Neural cell (in vitro differentiated cells): ENCODE results near the gene VPS13D.

Source experiments
- EP300 ChIP-seq: fragments of 450-650 bp; conservative IDR thresholded peaks from 2 replicates; pipeline ENCODE4 v1.6.1; 2014; ENCODE audit warnings: antibody characterized with exemption, mild to moderate bottlenecking, moderate library complexity; ENCODE audit not compliant: poor library complexity, severe bottlenecking
- EZH2 ChIP-seq: fragments of 200-600, 300-800 bp; shearing (Covaris generic), sonication (generic); IDR thresholded peaks from 2 replicates; pipeline ENCODE4 v1.6.1; 2014; ENCODE audit warnings: antibody characterized with exemption, low read length, borderline replicate concordance, mild to moderate bottlenecking; ENCODE audit not compliant: insufficient read depth, poor library complexity, severe bottlenecking
- POLR2AphosphoS5 ChIP-seq: IDR thresholded peaks from 2 replicates; pipeline ENCODE4 v1.6.1; 2012
- RAD21 ChIP-seq: fragments of 450-650 bp; conservative IDR thresholded peaks from 2 replicates; pipeline ENCODE4 v1.6.1; 2014; ENCODE audit warnings: antibody characterized with exemption, mild to moderate bottlenecking, moderate library complexity
- TAF1 ChIP-seq: IDR thresholded peaks from 2 replicates; pipeline ENCODE4 v1.6.1; 2012; ENCODE audit warnings: low read depth
- TF ChIP-seq, protein P1 (sequence below): fragments of 450-650 bp; IDR thresholded peaks from 2 replicates; pipeline ENCODE4 v1.5.1; 2014; ENCODE audit warnings: antibody characterized with exemption, mild to moderate bottlenecking, moderate library complexity; ENCODE audit not compliant: poor library complexity, severe bottlenecking
- TF ChIP-seq, protein P2 (sequence below): IDR thresholded peaks from 2 replicates; pipeline ENCODE4 v1.6.1; 2012; ENCODE audit warnings: borderline replicate concordance

DNA sequence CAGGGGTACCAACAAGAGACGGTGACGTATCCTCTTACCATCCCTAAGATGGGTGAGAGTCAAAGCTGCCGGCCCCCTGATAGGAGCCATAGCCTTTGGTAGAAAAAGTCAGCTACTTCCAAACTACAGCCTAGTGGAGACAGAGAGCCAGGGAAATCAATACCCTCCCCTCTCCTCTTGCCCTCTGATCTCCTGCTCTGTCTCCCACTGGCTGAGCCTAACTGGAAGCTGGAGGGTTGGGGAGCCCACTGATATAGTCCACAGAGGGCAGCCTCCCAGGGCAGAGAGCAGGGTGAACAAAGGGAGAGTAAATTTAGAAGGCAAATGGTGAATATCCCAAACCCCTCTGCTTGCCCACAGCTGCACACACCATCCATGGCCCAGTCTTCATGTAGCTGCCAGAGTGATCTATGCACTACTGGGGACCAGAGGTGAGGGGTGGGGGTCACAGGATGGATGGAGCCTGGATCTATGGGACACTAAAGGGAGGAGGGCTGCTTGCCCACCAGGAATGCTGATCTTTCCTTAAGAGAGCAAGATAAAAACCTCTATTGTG, 308.2 kb downstream of the VPS13D start:
- TF ChIP-seq EZH2 = no peak
- no peak for TF ChIP-seq RAD21
- TF ChIP-seq, protein P1, sequence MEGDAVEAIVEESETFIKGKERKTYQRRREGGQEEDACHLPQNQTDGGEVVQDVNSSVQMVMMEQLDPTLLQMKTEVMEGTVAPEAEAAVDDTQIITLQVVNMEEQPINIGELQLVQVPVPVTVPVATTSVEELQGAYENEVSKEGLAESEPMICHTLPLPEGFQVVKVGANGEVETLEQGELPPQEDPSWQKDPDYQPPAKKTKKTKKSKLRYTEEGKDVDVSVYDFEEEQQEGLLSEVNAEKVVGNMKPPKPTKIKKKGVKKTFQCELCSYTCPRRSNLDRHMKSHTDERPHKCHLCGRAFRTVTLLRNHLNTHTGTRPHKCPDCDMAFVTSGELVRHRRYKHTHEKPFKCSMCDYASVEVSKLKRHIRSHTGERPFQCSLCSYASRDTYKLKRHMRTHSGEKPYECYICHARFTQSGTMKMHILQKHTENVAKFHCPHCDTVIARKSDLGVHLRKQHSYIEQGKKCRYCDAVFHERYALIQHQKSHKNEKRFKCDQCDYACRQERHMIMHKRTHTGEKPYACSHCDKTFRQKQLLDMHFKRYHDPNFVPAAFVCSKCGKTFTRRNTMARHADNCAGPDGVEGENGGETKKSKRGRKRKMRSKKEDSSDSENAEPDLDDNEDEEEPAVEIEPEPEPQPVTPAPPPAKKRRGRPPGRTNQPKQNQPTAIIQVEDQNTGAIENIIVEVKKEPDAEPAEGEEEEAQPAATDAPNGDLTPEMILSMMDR = no peak
- no peak for TF ChIP-seq POLR2AphosphoS5
- TF ChIP-seq TAF1 = no peak
- no peak for TF ChIP-seq EP300
- TF ChIP-seq, protein P2, sequence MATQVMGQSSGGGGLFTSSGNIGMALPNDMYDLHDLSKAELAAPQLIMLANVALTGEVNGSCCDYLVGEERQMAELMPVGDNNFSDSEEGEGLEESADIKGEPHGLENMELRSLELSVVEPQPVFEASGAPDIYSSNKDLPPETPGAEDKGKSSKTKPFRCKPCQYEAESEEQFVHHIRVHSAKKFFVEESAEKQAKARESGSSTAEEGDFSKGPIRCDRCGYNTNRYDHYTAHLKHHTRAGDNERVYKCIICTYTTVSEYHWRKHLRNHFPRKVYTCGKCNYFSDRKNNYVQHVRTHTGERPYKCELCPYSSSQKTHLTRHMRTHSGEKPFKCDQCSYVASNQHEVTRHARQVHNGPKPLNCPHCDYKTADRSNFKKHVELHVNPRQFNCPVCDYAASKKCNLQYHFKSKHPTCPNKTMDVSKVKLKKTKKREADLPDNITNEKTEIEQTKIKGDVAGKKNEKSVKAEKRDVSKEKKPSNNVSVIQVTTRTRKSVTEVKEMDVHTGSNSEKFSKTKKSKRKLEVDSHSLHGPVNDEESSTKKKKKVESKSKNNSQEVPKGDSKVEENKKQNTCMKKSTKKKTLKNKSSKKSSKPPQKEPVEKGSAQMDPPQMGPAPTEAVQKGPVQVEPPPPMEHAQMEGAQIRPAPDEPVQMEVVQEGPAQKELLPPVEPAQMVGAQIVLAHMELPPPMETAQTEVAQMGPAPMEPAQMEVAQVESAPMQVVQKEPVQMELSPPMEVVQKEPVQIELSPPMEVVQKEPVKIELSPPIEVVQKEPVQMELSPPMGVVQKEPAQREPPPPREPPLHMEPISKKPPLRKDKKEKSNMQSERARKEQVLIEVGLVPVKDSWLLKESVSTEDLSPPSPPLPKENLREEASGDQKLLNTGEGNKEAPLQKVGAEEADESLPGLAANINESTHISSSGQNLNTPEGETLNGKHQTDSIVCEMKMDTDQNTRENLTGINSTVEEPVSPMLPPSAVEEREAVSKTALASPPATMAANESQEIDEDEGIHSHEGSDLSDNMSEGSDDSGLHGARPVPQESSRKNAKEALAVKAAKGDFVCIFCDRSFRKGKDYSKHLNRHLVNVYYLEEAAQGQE = no peak
